Fibroblast of villous mesenchyme (primary cell): ENCODE measurements around the gene NKX6-2. TPM values are rescaled to one million over a fixed set of nuclear protein-coding genes. Genes with fewer than 3 reads are reported as not detected.

Source experiments
- DNase-seq: peaks from one replicate; pipeline ENCODE4 v3.0.0-alpha.2; 2010; ENCODE audit warnings: low read depth
- H3K4me3 ChIP-seq: 2 replicates; pipeline ENCODE4 v1.5.1; 2011; ENCODE audit warnings: low read depth, mild to moderate bottlenecking, low read length
- total RNA-seq: library from RNA; depleted of rRNA; stranded (reverse); fragments of >200 nt; gene quantifications from 2 replicates; pipeline ENCODE4 v1.2.3, GENCODE V29; 2012
- TF ChIP-seq, protein P1 (sequence below): IDR thresholded peaks from 2 replicates; pipeline ENCODE4 v1.5.1; 2012; ENCODE audit warnings: low read depth, mild to moderate bottlenecking, low read length; ENCODE audit not compliant: insufficient read depth

The NKX6-2 gene
- total RNA-seq, 1 donor = not detected

DNA sequence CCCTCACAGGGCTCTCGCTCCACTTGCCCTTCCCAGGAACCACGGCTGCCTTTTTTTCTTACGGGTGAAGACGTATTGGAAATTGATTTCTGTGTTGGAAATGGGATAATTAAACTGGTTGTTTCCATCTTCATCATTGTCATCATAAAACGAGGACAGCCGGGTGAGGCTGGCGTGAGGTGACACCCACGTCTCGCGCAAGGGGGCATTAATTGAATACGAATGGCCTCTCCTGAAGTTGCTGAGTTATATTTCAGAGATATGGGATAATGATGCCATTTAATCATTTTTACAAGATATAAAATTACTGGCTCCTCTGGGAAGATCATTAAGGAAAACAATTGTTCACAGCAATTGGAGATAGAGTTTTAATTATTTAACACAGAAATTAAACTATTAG, 18.3 kb upstream of the NKX6-2 start:
- DNase-seq = no peak
- TF ChIP-seq, protein P1, sequence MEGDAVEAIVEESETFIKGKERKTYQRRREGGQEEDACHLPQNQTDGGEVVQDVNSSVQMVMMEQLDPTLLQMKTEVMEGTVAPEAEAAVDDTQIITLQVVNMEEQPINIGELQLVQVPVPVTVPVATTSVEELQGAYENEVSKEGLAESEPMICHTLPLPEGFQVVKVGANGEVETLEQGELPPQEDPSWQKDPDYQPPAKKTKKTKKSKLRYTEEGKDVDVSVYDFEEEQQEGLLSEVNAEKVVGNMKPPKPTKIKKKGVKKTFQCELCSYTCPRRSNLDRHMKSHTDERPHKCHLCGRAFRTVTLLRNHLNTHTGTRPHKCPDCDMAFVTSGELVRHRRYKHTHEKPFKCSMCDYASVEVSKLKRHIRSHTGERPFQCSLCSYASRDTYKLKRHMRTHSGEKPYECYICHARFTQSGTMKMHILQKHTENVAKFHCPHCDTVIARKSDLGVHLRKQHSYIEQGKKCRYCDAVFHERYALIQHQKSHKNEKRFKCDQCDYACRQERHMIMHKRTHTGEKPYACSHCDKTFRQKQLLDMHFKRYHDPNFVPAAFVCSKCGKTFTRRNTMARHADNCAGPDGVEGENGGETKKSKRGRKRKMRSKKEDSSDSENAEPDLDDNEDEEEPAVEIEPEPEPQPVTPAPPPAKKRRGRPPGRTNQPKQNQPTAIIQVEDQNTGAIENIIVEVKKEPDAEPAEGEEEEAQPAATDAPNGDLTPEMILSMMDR = no peak
- no peak overlapping the region for H3K4me3 ChIP-seq

DNA sequence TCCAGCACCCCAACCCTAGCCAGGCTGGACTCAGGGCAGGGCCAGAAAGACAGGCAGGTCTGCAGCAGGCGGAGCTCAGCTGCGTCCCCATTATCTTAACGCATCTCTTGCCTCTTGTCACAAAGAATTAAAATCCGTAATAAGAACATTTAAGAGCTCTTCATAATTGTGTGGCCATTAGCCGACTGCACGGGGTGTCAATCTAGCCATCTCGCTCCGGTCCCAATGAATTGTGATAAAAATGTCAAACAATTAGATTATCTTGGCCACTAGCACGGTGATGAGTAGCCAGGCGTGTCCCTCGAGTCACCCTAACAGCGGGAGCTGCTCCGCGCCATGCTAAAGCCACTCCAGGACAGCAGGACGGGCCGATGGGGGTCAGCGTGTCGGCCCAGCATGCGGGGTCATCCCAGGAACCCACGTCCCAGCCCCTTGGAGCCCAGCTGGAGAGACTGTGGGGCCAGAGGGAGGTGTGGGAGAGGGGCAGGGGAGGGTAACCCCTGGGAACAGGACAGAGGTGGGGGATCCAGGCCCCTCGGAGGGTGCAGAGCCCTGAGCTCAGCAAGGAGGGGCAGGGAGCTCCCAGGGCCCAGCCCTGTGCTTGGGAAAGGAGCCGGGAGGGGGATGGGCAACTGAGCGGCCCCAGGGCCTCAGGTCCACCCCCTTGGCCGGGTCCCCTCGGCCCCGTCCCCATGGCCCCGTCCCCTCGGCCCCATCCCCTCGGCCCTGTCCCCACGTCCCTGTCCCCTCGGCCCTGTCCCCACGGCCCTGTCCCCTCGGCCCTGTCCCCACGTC, 17.7 kb upstream of the NKX6-2 start:
- TF ChIP-seq, protein P1 = no peak
- no peak for DNase-seq
- H3K4me3 ChIP-seq = no peak overlapping the region

DNA sequence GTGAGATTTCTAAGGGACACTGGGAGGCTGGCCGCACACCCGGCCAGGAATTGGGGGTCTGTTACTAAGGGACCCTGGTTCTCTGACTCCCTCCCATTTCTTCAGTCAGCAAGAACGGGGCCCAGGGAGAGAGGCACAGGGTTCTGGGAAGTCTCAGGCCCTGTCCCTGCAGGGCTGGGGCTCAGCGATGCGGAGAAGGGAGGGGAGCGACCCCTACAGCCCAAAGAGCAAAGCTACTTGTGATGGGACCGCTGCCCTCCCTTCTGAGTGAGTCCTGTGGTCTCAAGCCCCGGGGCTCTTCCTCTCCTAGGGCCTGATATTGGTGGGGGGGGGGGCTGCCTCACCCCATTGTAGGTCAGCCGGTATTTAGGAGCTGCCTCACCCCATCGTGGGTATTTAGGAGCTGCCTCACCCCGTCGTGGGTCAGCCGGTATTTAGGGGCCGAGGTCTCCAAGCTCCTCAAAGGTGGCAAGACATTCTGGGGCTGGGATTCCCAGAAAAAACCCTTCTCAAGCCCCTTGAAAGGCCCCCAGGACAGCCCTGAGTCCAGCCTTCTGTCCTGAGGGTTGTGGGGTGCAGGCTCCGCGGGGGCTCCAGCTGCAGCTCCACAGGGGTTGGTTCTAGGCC, 16.9 kb upstream of the NKX6-2 start:
- DNase-seq = no peak
- TF ChIP-seq, protein P1 = no peak
- no peak overlapping the region for H3K4me3 ChIP-seq

DNA sequence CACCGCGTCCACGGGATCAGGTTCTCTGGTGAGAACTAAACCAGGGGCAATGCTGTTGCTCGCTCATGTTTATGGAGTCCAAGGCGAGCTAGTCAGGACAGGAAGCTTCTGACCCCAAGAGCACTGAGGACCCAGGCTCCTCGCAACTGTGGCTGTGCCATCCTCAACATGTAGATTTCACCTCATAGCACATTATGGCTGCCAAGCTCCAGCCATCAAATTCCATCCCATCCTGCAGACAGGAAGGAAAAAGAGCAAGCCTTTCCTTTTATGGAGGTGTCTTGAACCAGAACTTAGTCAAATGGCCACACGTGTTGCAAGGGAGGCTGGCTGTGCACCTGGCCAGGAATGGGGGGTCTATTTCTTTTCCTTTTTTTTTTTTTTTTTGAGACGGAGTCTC, 16.1 kb upstream of the NKX6-2 start:
- TF ChIP-seq, protein P1 = no peak

DNA sequence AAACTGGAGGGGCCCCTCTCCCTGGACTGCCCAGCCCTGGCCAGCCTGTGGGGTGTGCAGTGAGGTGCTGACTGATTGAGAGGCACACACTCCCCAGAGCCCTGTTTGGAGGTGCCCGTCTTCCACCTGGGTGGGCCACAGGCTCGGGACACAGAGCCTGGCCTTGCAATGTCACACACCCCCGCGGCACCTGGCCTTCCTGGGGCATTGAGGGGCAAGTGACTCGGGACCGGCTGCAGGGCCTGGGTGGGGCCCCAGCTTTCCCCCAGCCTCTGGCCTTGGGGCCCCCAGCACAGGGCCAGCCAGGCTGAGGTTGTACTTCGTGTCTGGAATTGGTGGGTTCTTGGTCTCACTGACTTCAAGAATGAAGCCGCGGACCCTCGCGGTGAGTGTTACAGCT, 13.9 kb upstream of the NKX6-2 start:
- no peak for DNase-seq
- TF ChIP-seq, protein P1 = no peak
- H3K4me3 ChIP-seq = no peak overlapping the region

More for the DNA sequence above, 16.1 kb upstream of the NKX6-2 start:
- no peak for DNase-seq
- H3K4me3 ChIP-seq = no peak overlapping the region

DNA sequence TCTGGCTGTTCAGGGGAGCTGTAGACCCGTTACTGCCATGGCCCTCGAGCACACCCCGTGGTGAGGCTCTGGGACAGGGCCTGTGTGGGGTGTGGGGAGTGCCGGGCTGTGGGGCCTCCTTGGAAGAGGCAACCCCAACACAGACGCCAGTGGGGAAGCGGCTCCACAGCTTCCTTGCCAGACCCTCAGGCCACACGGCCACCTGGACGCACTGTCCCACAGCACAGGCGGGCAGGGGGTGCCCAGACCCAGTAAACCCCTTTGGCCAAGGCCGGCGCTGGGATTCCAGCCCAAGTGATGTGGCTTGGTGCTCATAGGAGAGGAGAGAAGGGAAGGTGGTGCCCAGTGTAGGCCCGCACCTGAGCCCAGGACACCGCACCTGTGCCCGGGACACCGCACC, 12.9 kb upstream of the NKX6-2 start:
- no peak for DNase-seq
- H3K4me3 ChIP-seq = no peak overlapping the region
- TF ChIP-seq, protein P1 = no peak
